K562 (cell line): ENCODE results near the gene MYO1A. TPM values are rescaled to one million over a fixed set of nuclear protein-coding genes. Genes with fewer than 3 reads are reported as not detected.

Experiments
- BHLHE40 ChIP-seq: IDR thresholded peaks from 2 replicates; pipeline ENCODE4 v1.6.1; 2011; ENCODE audit warnings: low read length, improper control_type of control experiment
- CCAR2 ChIP-seq: fragments of 200-400 bp; formaldehyde crosslinking; IDR thresholded peaks from 2 replicates; pipeline ENCODE4 v1.6.1; 2017; ENCODE audit warnings: mild to moderate bottlenecking, low read depth, low read length
- CXXC5 ChIP-seq: fragments of 250-450 bp; sonication (Bioruptor Pico); IDR thresholded peaks from 2 replicates; pipeline ENCODE4 v1.8.0; 2022; ENCODE audit warnings: inconsistent platforms, mild to moderate bottlenecking, moderate library complexity
- DDX20 ChIP-seq: fragments of 450-650 bp; IDR thresholded peaks from 2 replicates; pipeline ENCODE4 v1.6.1; 2016; ENCODE audit warnings: missing genetic modification characterization, low read depth, mild to moderate bottlenecking, missing compliant biosample characterization, moderate library complexity
- EHMT2 ChIP-seq: fragments of 450-650 bp; IDR thresholded peaks from 2 replicates; pipeline ENCODE4 v1.6.1; 2018; ENCODE audit warnings: antibody characterized with exemption
- KDM4B ChIP-seq, 2 experiments: fragments of 450-650 bp in 1 of 2; sonication (generic) in 1 of 2; IDR thresholded peaks; 2 replicates each; pipeline ENCODE4 v1.6.1; 2016 to 2017; ENCODE audit warnings: borderline replicate concordance in 2 of 2, antibody characterized with exemption in 1 of 2, low read depth in 1 of 2, mild to moderate bottlenecking in 1 of 2
- LEF1 ChIP-seq: fragments of 450-650 bp; IDR thresholded peaks from 2 replicates; pipeline ENCODE4 v1.6.1; 2016; ENCODE audit warnings: mild to moderate bottlenecking
- POLR2A ChIP-seq: fragments of 450-650 bp; conservative IDR thresholded peaks from 2 replicates; pipeline ENCODE4 v1.6.1; 2016
- SNRNP70 ChIP-seq: fragments of 200-400 bp; formaldehyde crosslinking; optimal IDR thresholded peaks from 2 replicates; pipeline ENCODE3; 2017; ENCODE audit warnings: low read depth, low read length
- SP2 ChIP-seq: IDR thresholded peaks from 2 replicates; pipeline ENCODE4 v1.6.1; 2011; ENCODE audit warnings: mild to moderate bottlenecking, low read depth, low read length, moderate library complexity; ENCODE audit not compliant: poor library complexity, severe bottlenecking; ENCODE audit errors: extremely low read depth
- TBL1XR1 ChIP-seq, 2 experiments: IDR thresholded peaks; 2 replicates each; pipeline ENCODE4 v1.6.1; 2012; ENCODE audit warnings: improper control_type of control experiment in 2 of 2, low read length in 2 of 2, mild to moderate bottlenecking in 1 of 2
- TOE1 ChIP-seq, 2 experiments: fragments of 450-650 bp in 1 of 2; sonication (generic) in 1 of 2; formaldehyde crosslinking in 1 of 2; IDR thresholded peaks; 2 replicates each; pipeline versions ENCODE4 v1.7.1 to v1.8.0; 2016 to 2022; ENCODE audit warnings: borderline replicate concordance in 2 of 2, mild to moderate bottlenecking in 2 of 2, antibody characterized with exemption in 1 of 2, inconsistent platforms in 1 of 2, low read depth in 1 of 2, missing genetic modification reagents in 1 of 2, moderate library complexity in 1 of 2
- U2AF1 ChIP-seq: fragments of 200-400 bp; formaldehyde crosslinking; optimal IDR thresholded peaks from 2 replicates; pipeline ENCODE3; 2017; ENCODE audit warnings: mild to moderate bottlenecking, low read depth, low read length, moderate library complexity
- YY1 ChIP-seq, 3 experiments: IDR thresholded peaks; 2 replicates each; pipeline ENCODE4 v1.6.1; 2011; ENCODE audit warnings: low read length in 2 of 3, mild to moderate bottlenecking in 2 of 3, moderate library complexity in 2 of 3, borderline replicate concordance in 1 of 3, control low read depth in 1 of 3, low read depth in 1 of 3; ENCODE audit not compliant: insufficient read depth in 3 of 3, insufficient replicate concordance in 2 of 3, control insufficient read depth in 1 of 3, insufficient read length in 1 of 3; ENCODE audit errors: extremely low read depth in 1 of 3
- ZNF143 ChIP-seq: sonication (generic); formaldehyde crosslinking; IDR thresholded peaks from 2 replicates; pipeline ENCODE4 v1.9.0; 2022; ENCODE audit warnings: mild to moderate bottlenecking, missing genetic modification reagents
- ZNF282 ChIP-seq: sonication (generic); formaldehyde crosslinking; IDR thresholded peaks from 2 replicates; pipeline ENCODE4 v1.8.1; 2023; ENCODE audit warnings: missing genetic modification reagents
- ZNF445 ChIP-seq: fragments of 250-450 bp; sonication (Bioruptor Pico); IDR thresholded peaks from 2 replicates; pipeline ENCODE4 v1.4.0; 2020; ENCODE audit warnings: low read depth, mild to moderate bottlenecking, moderate library complexity
- ZNF57 ChIP-seq: fragments of 450-650 bp; formaldehyde crosslinking; IDR thresholded peaks from 2 replicates; pipeline ENCODE4 v1.4.0; 2020; ENCODE audit warnings: mild to moderate bottlenecking, moderate library complexity
- ZNF707 ChIP-seq: fragments of 250-450 bp; sonication (Bioruptor Pico); conservative IDR thresholded peaks from 2 replicates; pipeline ENCODE4 v1.8.0; 2022; ENCODE audit warnings: inconsistent platforms, mild to moderate bottlenecking, moderate library complexity
- polyA plus RNA-seq, 8 experiments: library from polyadenylated mRNA; depleted of rRNA in 4 of 8; stranded (reverse) in 5 of 8; unstranded in 3 of 8; fragments of >200 nt; fragmentation: Nextera tagmentation in 2 of 8; fragmentation: Illumina TruSeq in 1 of 8; extraction: Ambion mirVana in 2 of 8; extraction: Trizol in 1 of 8; gene quantifications; 2 replicates each; pipeline versions ENCODE4 v1.2.1 to v1.2.3, GENCODE V29; 2011 to 2014; ENCODE audit warnings: inconsistent platforms in 1 of 8, missing spikeins in 1 of 8
- total RNA-seq, 7 experiments: library from RNA; depleted of rRNA in 6 of 7; stranded (reverse); fragments of >200 nt in 6 of 7; fragmentation: Illumina TruSeq in 2 of 7; extraction: Trizol in 2 of 7; gene quantifications; 2 replicates each; pipeline versions ENCODE4 v1.2.1 to v1.2.3, GENCODE V29; 2011 to 2021; ENCODE audit warnings: low replicate concordance in 1 of 7
- TF ChIP-seq, protein P1 (sequence below), 3 experiments: IDR thresholded peaks in 2 of 3; conservative IDR thresholded peaks in 1 of 3; 2 replicates each; pipeline ENCODE4 v1.5.1; 2011 to 2012; ENCODE audit warnings: low read length in 3 of 3, mild to moderate bottlenecking in 3 of 3, control low read depth in 2 of 3, improper control_type of control experiment in 1 of 3, inconsistent platforms in 1 of 3, low read depth in 1 of 3, mixed read lengths in 1 of 3, moderate library complexity in 1 of 3; ENCODE audit not compliant: insufficient read depth in 2 of 3
- TF ChIP-seq, protein P2 (sequence below): fragments of 250-450 bp; sonication (Bioruptor Pico); IDR thresholded peaks from 2 replicates; pipeline ENCODE4 v1.5.0; 2021
- TF ChIP-seq, protein P3 (sequence below): fragments of 450-650 bp; formaldehyde crosslinking; conservative IDR thresholded peaks from 2 replicates; pipeline ENCODE4 v1.4.0; 2022; ENCODE audit warnings: mild to moderate bottlenecking, missing genetic modification characterization
- TF ChIP-seq, protein P4 (sequence below): fragments of 450-650 bp; formaldehyde crosslinking; IDR thresholded peaks from 2 replicates; pipeline ENCODE4 v1.4.0; 2020; ENCODE audit warnings: mild to moderate bottlenecking

The MYO1A gene
- total and polyA plus RNA-seq, 9 of the 15 experiments (the other 6 are each of a cell fraction or from before 2014, with no cell fraction given): 0.03 to 0.29 (median 0.14) TPM; not detected in 2

DNA sequence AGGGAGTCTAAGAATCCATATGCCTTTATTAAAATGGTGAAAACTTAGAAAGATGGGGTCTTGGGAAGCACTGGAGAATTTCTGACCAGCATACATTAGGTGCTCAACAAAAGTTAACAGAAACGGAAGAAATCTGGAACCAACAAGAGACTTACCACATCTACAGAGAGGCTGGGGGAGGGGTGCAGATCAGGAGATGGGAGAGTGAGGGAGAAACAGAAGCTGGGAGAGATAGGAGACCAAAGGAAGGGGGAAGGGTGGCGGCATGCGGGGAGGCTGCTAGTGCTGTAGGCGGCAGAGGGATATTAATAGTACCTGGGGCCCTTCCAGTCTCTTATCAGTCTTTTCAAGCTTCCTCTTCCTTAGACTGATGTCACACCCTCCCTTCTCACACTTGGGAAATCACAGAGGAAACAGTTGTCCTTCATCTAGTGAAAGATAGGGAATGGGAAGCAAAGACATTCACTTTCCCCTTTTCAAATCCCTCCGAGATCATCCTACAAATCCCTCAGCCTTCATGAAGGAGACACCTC, 61.7 kb downstream of the MYO1A start (continued):
- TF ChIP-seq, protein P1, sequence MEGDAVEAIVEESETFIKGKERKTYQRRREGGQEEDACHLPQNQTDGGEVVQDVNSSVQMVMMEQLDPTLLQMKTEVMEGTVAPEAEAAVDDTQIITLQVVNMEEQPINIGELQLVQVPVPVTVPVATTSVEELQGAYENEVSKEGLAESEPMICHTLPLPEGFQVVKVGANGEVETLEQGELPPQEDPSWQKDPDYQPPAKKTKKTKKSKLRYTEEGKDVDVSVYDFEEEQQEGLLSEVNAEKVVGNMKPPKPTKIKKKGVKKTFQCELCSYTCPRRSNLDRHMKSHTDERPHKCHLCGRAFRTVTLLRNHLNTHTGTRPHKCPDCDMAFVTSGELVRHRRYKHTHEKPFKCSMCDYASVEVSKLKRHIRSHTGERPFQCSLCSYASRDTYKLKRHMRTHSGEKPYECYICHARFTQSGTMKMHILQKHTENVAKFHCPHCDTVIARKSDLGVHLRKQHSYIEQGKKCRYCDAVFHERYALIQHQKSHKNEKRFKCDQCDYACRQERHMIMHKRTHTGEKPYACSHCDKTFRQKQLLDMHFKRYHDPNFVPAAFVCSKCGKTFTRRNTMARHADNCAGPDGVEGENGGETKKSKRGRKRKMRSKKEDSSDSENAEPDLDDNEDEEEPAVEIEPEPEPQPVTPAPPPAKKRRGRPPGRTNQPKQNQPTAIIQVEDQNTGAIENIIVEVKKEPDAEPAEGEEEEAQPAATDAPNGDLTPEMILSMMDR (IDR thresholded peaks at IDR 0.05 in 2 of 3, conservative IDR thresholded peaks at IDR 0.05 in 1 of 3; ENCODE audit: insufficient read depth in 2 of 3, low read depth in 1 of 3, low read length in 3 of 3): peak in 1 of 3 experiments; percentile 2; a peak in 1 of 6 replicates
- TF ChIP-seq DDX20 (tag) (no peak), ZNF707 (no peak), ZNF57 (CRISPR knock-in tag) (no peak), TOE1 (IDR thresholded peaks at IDR 0.05; ENCODE audit: borderline replicate concordance) (peak; percentile 82), TOE1 (CRISPR knock-in tag; IDR thresholded peaks at IDR 0.05; ENCODE audit: borderline replicate concordance, low read depth) (no peak), SNRNP70 (no peak), SP2 (no peak), EHMT2 (peak; percentile 80; the same call in 1 of the 2 replicates), BHLHE40 (peak; percentile 93), TBL1XR1 (IDR thresholded peaks at IDR 0.05; ENCODE audit: low read length in 2 of 2) (peak; percentile 91 to 100), ZNF445 (CRISPR knock-in tag) (no peak), POLR2A (no peak), ZNF282 (no peak), LEF1 (peak; percentile 100), CCAR2 (0 out of 2 replicates have a peak, but pooled peaks have one; percentile 48), U2AF1 (no peak), ZNF143 (CRISPR knock-in tag) (no peak), KDM4B (IDR thresholded peaks at IDR 0.05; ENCODE audit: borderline replicate concordance in 2 of 2, low read depth in 1 of 2) (no peak), CXXC5 (CRISPR knock-in tag) (peak; percentile 93), YY1 (IDR thresholded peaks at IDR 0.05; ENCODE audit: borderline replicate concordance in 1 of 3, control insufficient read depth in 1 of 3, extremely low read depth in 1 of 3, insufficient read depth in 3 of 3, insufficient read length in 1 of 3, insufficient replicate concordance in 2 of 3, low read depth in 1 of 3, low read length in 2 of 3) (no peak)
- TF ChIP-seq, protein P2, sequence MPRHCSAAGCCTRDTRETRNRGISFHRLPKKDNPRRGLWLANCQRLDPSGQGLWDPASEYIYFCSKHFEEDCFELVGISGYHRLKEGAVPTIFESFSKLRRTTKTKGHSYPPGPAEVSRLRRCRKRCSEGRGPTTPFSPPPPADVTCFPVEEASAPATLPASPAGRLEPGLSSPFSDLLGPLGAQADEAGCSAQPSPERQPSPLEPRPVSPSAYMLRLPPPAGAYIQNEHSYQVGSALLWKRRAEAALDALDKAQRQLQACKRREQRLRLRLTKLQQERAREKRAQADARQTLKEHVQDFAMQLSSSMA (CRISPR knock-in tag): no peak
- TF ChIP-seq, protein P3, sequence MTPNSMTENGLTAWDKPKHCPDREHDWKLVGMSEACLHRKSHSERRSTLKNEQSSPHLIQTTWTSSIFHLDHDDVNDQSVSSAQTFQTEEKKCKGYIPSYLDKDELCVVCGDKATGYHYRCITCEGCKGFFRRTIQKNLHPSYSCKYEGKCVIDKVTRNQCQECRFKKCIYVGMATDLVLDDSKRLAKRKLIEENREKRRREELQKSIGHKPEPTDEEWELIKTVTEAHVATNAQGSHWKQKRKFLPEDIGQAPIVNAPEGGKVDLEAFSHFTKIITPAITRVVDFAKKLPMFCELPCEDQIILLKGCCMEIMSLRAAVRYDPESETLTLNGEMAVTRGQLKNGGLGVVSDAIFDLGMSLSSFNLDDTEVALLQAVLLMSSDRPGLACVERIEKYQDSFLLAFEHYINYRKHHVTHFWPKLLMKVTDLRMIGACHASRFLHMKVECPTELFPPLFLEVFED (CRISPR knock-in tag): peak; percentile 68; the same call in 1 of the 2 replicates
- TF ChIP-seq, protein P4, sequence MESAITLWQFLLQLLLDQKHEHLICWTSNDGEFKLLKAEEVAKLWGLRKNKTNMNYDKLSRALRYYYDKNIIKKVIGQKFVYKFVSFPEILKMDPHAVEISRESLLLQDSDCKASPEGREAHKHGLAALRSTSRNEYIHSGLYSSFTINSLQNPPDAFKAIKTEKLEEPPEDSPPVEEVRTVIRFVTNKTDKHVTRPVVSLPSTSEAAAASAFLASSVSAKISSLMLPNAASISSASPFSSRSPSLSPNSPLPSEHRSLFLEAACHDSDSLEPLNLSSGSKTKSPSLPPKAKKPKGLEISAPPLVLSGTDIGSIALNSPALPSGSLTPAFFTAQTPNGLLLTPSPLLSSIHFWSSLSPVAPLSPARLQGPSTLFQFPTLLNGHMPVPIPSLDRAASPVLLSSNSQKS (CRISPR knock-in tag): no peak
